Loucy (cell line): ENCODE results near the gene CSTPP1.

Experiments
- CTCF ChIP-seq: fragments of 200-600 bp; sonication (generic); conservative IDR thresholded peaks from 2 replicates; pipeline ENCODE4 v1.5.1; 2014; ENCODE audit warnings: mild to moderate bottlenecking, antibody characterized with exemption, low read length
- EZH2phosphoT487 ChIP-seq: fragments of 200-600 bp; IDR thresholded peaks from 2 replicates; pipeline ENCODE4 v1.6.1; 2018; ENCODE audit warnings: antibody characterized with exemption, mild to moderate bottlenecking, moderate library complexity, borderline replicate concordance

GRCh38 chr11:47044119-47044518 lies 107.6 kb downstream of the CSTPP1 start:
- TF ChIP-seq CTCF (no peak), EZH2phosphoT487 (no peak)
